Fibroblast of the aortic adventitia (primary cell): ENCODE results near the gene NFIA. TPM values are rescaled to one million over a fixed set of nuclear protein-coding genes. Genes with fewer than 3 reads are reported as not detected.

Experiments used
- DNase-seq: peaks from one replicate; pipeline ENCODE4 v3.0.0-alpha.2; 2010; ENCODE audit warnings: low read depth
- H3K4me3 ChIP-seq: 2 replicates; pipeline ENCODE4 v1.5.1; 2011; ENCODE audit warnings: low read depth, mild to moderate bottlenecking, control low read depth, low read length, moderate library complexity
- total RNA-seq: library from RNA; depleted of rRNA; stranded (reverse); fragments of >200 nt; gene quantifications from 2 replicates; pipeline ENCODE4 v1.2.3, GENCODE V29; 2012; ENCODE audit warnings: low replicate concordance
- TF ChIP-seq, protein P1 (sequence below): IDR thresholded peaks from 2 replicates; pipeline ENCODE4 v1.5.1; 2011; ENCODE audit warnings: mild to moderate bottlenecking, low read length, control low read depth, inconsistent platforms; ENCODE audit not compliant: insufficient read depth

The NFIA gene
- total RNA-seq, 1 donor: 32.0 TPM

DNA sequence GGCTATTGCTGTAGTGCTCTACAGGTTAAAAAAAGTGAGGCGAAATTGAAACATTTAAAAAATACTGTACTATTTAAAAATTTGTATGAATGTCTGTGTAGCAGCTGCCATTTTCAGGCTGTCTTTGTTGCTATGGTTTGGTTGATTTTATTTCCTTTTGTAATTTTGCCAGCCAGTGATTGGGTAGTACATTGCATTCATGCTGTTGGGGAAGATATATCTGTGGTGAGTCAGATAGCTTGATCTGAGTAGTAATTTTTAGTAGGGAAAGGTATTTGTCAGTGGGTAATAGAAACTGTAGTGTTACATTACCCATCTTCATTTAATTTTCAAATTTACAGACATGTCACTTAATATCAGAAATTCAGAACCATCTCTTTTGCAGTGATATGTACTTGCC, 15.0 kb downstream of the NFIA start:
- H3K4me3 ChIP-seq: no peak overlapping the region
- peak; percentile 84 for DNase-seq
- TF ChIP-seq, protein P1, sequence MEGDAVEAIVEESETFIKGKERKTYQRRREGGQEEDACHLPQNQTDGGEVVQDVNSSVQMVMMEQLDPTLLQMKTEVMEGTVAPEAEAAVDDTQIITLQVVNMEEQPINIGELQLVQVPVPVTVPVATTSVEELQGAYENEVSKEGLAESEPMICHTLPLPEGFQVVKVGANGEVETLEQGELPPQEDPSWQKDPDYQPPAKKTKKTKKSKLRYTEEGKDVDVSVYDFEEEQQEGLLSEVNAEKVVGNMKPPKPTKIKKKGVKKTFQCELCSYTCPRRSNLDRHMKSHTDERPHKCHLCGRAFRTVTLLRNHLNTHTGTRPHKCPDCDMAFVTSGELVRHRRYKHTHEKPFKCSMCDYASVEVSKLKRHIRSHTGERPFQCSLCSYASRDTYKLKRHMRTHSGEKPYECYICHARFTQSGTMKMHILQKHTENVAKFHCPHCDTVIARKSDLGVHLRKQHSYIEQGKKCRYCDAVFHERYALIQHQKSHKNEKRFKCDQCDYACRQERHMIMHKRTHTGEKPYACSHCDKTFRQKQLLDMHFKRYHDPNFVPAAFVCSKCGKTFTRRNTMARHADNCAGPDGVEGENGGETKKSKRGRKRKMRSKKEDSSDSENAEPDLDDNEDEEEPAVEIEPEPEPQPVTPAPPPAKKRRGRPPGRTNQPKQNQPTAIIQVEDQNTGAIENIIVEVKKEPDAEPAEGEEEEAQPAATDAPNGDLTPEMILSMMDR: no peak

GRCh38 chr1:61097722-61098121, 15.4 kb downstream of the NFIA start:
- TF ChIP-seq, protein P1: no peak
- no peak for DNase-seq
- no peak overlapping the region for H3K4me3 ChIP-seq

DNA sequence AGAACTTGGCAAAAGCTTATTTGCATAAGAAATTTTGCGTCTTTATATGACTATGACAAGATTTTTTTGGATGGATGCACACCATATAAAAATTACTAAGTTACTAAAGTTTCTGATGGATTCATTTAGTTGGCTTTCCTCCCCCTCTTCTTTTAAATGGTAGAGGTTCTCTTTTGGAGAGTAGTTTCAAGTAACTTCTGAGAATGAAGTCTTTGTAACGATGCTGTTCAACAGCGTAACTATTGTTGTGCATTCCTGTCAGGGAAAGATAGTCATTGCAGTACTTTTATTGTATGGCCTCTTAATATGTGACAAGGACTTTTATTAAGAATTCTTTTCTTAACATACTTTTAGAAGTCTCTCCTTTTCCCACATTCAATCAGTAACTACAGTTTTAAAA, 16.0 kb downstream of the NFIA start:
- H3K4me3 ChIP-seq: no peak overlapping the region
- DNase-seq: no peak
- TF ChIP-seq, protein P1: no peak

DNA sequence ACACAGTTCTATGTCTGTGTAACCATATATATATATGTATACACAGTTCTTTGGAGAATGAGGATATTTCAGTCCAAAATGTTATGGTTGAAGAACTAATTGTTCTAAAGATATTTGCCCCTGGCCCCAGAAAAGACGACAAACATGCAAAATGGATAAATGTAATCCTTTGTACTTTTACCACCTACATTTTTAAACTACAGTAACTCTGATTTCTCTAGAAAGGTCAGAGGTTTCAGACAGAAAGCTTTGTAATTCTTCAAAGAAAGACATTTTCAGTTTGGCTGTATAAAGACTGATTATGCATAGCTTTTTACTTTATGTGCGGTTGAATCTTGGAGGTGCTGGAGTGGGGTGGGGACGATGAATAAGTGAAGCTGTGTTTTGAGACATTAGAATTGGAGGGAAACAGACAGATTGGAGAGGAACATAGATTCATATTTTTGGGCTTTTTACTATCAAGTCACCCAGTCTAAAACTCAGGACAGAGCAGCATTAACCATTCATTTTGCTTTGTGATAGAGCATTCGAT, 16.6 kb downstream of the NFIA start:
- no peak for DNase-seq
- TF ChIP-seq, protein P1: no peak
- H3K4me3 ChIP-seq: no peak overlapping the region

- no peak for DNase-seq
- TF ChIP-seq, protein P1: no peak
- H3K4me3 ChIP-seq: no peak overlapping the region
These were observed 18.2 kb downstream of the NFIA start for GRCh38 chr1:61100578-61100977.

- TF ChIP-seq, protein P1: no peak
- peak overlapping the region; percentile 36 for H3K4me3 ChIP-seq
- peak; percentile 55 for DNase-seq
These were observed 19.2 kb downstream of the NFIA start for GRCh38 chr1:61101536-61101935.

DNA sequence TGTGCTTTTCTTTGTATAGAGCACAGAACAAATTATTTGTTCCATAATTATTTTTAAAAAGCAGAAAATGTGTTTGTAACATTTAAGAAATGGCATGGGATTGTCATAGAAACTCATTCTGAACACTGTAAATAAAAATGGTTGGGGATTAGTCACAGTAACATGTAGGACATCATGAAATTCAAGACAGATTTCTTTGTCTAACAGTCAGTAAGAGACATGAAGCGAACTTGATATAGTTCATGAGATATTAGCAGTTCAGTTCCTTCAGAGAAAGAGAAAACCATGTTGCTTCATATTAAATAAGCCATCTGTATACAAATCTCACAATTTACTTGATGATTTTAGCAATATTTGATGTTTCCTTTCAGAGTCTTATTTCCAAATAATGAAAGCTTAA, 19.7 kb downstream of the NFIA start:
- TF ChIP-seq, protein P1: no peak
- DNase-seq: peak; percentile 43
- H3K4me3 ChIP-seq: no peak overlapping the region
